Measurements from ENCODE around the gene ZBTB34.

The ZBTB34 gene

GRCh38 chr9:126844085-126844484 lies 16.4 kb upstream of the ZBTB34 start:
- peak; percentile 83 for DNase-seq (ENCODE audit: low read depth)

- no peak for DNase-seq (ENCODE audit: low read depth)
These were observed 13.4 kb upstream of the ZBTB34 start for GRCh38 chr9:126847051-126847450.

GRCh38 chr9:126849591-126850225 lies 10.7 kb upstream of the ZBTB34 start:
- no peak for DNase-seq (ENCODE audit: low read depth)

GRCh38 chr9:126851286-126851880 lies 9.1 kb upstream of the ZBTB34 start:
- no peak for DNase-seq (ENCODE audit: low read depth)

- DNase-seq (ENCODE audit: low read depth): no peak
These were observed 8.3 kb upstream of the ZBTB34 start for GRCh38 chr9:126852086-126852688.

- peak; percentile 61 for DNase-seq (ENCODE audit: low read depth)
These were observed 6.8 kb upstream of the ZBTB34 start for GRCh38 chr9:126853667-126854066.

- no peak for DNase-seq (ENCODE audit: low read depth)
These were observed 5.7 kb upstream of the ZBTB34 start for GRCh38 chr9:126854734-126855133.

GRCh38 chr9:126856326-126856877 lies 4.0 kb upstream of the ZBTB34 start:
- no peak for DNase-seq (ENCODE audit: low read depth)

- DNase-seq (ENCODE audit: low read depth): no peak
These were observed 3.0 kb upstream of the ZBTB34 start for GRCh38 chr9:126857261-126857960.

- no peak for DNase-seq (ENCODE audit: low read depth)
These were observed 1.3 kb upstream of the ZBTB34 start for GRCh38 chr9:126859111-126859510.

GRCh38 chr9:126860757-126861466 lies 473 bp downstream of the ZBTB34 start:
- peak; percentile 42 for DNase-seq (ENCODE audit: low read depth)

- DNase-seq (ENCODE audit: low read depth): peak; percentile 36
These were observed 1.3 kb downstream of the ZBTB34 start for GRCh38 chr9:126861707-126862103.

GRCh38 chr9:126862104-126862761 lies 1.8 kb downstream of the ZBTB34 start:
- DNase-seq (ENCODE audit: low read depth): peak; percentile 15

- no peak for DNase-seq (ENCODE audit: low read depth)
These were observed 4.3 kb downstream of the ZBTB34 start for GRCh38 chr9:126864771-126865170.

- DNase-seq (ENCODE audit: low read depth): no peak
These were observed 8.9 kb downstream of the ZBTB34 start for GRCh38 chr9:126869368-126869767.

GRCh38 chr9:126872516-126872915 lies 12.1 kb downstream of the ZBTB34 start:
- DNase-seq (ENCODE audit: low read depth): no peak

- DNase-seq (ENCODE audit: low read depth): no peak
These were observed 14.3 kb downstream of the ZBTB34 start for GRCh38 chr9:126874546-126875314.

- DNase-seq (ENCODE audit: low read depth): no peak
These were observed 15.5 kb downstream of the ZBTB34 start for GRCh38 chr9:126875756-126876510.

- DNase-seq (ENCODE audit: low read depth): no peak
These were observed 16.1 kb downstream of the ZBTB34 start for GRCh38 chr9:126876531-126876930.

GRCh38 chr9:126877418-126877817 lies 17.0 kb downstream of the ZBTB34 start:
- DNase-seq (ENCODE audit: low read depth): no peak
